BLaER1 (cell line): ENCODE results near the gene GP1BB.

Experiments used
- H3K27ac ChIP-seq: shearing (Covaris generic); formaldehyde crosslinking; 2 replicates; pipeline ENCODE4 v1.8.1; 2022
- H3K27me3 ChIP-seq: shearing (Covaris generic); formaldehyde crosslinking; 2 replicates; pipeline ENCODE4 v1.8.1; 2022
- H3K36me3 ChIP-seq: shearing (Covaris generic); formaldehyde crosslinking; 2 replicates; pipeline ENCODE4 v1.8.1; 2022
- H3K4me1 ChIP-seq: shearing (Covaris generic); formaldehyde crosslinking; 2 replicates; pipeline ENCODE4 v1.8.1; 2022
- H3K4me2 ChIP-seq: shearing (Covaris generic); formaldehyde crosslinking; 2 replicates; pipeline ENCODE4 v1.8.1; 2022
- H3K4me3 ChIP-seq: shearing (Covaris generic); formaldehyde crosslinking; 2 replicates; pipeline ENCODE4 v1.8.1; 2022
- H3K9ac ChIP-seq: shearing (Covaris generic); formaldehyde crosslinking; 2 replicates; pipeline ENCODE4 v1.8.1; 2022
- H3K9me3 ChIP-seq: shearing (Covaris generic); formaldehyde crosslinking; 2 replicates; pipeline ENCODE4 v1.8.1; 2022
- H4K20me1 ChIP-seq: shearing (Covaris generic); formaldehyde crosslinking; 2 replicates; pipeline ENCODE4 v1.8.1; 2022
- Cebpa-rat ChIP-seq: shearing (Covaris generic); IDR thresholded peaks from 2 replicates; pipeline ENCODE4 v1.8.1; 2022

Gene GP1BB

DNA sequence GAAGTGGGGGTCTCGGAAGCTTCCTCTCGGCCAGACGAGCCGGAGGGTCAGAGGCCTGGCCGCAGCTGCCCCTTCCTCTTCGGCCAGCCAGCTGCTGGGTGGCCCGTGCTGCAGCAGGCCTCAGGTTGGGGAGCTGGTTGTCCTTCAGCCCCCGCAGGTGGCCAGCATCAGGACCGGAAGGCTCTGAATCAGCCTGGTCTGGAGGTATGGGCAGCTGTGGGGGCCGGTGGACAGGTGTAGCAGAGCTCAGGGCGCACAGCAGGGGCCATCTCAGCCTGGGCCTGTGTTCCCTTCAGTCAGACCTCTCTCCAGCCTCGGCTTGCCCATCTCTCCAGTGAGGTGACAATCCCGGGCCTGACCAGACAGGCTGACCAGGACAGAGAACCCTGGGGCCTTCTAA, 23.4 kb downstream of the GP1BB start:
- TF ChIP-seq Cebpa-rat = no peak
- H3K27me3 ChIP-seq = peaks cover 28% of the 10 kb centered on the region
- no peak overlapping the region for H3K4me3 ChIP-seq
- H3K27ac ChIP-seq = no peak overlapping the region
- H3K9me3 ChIP-seq = no peaks in the 10 kb centered on the region
- H3K4me2 ChIP-seq = no peak overlapping the region
- H3K9ac ChIP-seq = no peak overlapping the region
- peaks cover 27% of the 10 kb centered on the region for H3K4me1 ChIP-seq
- H3K36me3 ChIP-seq = no peaks in the 10 kb centered on the region
- peaks cover 3% of the 10 kb centered on the region; the same call in 1 of the 2 replicates for H4K20me1 ChIP-seq

DNA sequence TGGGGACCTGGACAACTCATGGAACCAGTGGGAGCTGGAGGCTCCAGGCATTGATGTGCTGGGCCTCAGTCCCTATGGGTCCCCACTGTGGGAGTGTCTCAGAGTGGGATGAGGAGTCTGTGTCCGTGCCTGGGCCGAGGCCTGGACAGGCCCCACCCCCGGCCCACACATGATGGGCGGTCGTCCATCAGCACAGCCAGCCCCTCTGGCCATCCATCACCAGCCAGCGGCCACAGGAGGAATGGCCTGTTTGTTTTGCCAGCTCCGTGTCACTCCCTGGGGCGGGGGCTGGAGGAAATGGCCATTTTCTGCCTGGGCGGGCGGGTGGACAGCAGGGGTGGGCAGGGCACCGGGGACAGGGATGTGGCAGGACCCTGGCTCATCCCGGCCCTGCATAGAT, 24.2 kb downstream of the GP1BB start:
- Histone ChIP-seq H3K4me1 (peaks cover 25% of the 10 kb centered on the region), H3K4me2 (no peak overlapping the region), H4K20me1 (peaks cover 10% of the 10 kb centered on the region; the same call in 1 of the 2 replicates)

DNA sequence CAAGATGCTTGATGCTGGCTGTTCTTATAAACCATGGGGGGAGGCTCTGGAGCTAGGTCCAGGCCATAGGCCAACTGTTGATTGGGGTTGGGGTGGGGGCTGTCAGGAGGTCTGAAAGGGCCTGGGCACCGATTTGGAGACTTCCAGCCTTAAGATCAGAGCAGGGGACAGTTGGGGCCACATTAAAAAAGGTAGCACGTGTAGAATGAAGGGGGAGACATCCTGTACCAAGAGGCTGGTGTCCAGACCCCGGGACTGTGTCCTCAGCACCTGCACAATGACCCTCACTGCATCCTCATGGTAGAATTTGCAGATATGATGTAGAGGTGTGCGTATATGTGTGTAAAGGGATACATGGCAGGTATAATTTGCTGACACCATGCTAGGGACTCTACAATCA, 24.8 kb downstream of the GP1BB start:
- no peaks in the 10 kb centered on the region for H3K36me3 ChIP-seq
- H3K27me3 ChIP-seq = peaks cover 42% of the 10 kb centered on the region
- no peaks in the 10 kb centered on the region for H3K9me3 ChIP-seq
- peaks cover 21% of the 10 kb centered on the region for H3K4me1 ChIP-seq
- H3K4me2 ChIP-seq = no peak overlapping the region
- no peak overlapping the region for H3K27ac ChIP-seq
- no peak for TF ChIP-seq Cebpa-rat
- no peak overlapping the region for H3K4me3 ChIP-seq
- H3K9ac ChIP-seq = no peak overlapping the region
- H4K20me1 ChIP-seq = peaks cover 16% of the 10 kb centered on the region; the same call in 1 of the 2 replicates

More for the DNA sequence above, 24.2 kb downstream of the GP1BB start:
- Histone ChIP-seq H3K9me3 (no peaks in the 10 kb centered on the region), H3K9ac (no peak overlapping the region), H3K36me3 (no peaks in the 10 kb centered on the region), H3K4me3 (no peak overlapping the region), H3K27me3 (peaks cover 36% of the 10 kb centered on the region), H3K27ac (no peak overlapping the region)
- TF ChIP-seq Cebpa-rat = no peak

DNA sequence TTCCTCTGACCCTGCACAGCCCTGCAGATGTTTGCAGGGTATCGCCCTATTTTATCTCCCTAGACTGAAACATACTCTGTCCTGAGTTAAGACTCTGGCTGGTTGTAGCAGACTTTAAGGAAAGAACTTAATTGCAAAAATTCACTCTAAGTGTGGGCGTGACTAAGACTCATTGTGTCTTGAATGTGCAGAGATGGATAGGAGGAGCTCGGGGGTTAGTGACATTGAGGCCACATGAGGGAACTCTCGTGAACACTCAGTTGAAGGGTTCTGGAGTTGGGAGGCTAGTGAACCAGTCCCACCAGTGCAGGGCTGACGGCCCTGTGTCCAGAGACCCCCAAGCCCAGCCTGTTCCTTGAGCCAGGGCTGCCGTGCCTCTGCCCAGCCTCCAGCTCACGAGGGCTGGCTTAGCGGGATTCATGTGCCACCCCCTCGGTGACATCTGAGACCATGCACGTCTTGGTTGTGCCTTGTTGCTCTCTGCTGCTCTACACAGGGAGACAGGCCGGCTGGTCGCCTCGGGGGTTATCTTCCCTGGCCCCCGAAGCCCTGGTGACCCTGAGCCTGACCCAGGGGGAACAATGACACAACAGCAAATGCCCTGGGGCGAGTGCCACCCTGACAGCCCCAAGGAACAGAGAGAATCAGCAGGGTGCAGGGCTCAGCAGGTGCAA, 25.8 kb downstream of the GP1BB start:
- no peak overlapping the region for H3K4me2 ChIP-seq

DNA sequence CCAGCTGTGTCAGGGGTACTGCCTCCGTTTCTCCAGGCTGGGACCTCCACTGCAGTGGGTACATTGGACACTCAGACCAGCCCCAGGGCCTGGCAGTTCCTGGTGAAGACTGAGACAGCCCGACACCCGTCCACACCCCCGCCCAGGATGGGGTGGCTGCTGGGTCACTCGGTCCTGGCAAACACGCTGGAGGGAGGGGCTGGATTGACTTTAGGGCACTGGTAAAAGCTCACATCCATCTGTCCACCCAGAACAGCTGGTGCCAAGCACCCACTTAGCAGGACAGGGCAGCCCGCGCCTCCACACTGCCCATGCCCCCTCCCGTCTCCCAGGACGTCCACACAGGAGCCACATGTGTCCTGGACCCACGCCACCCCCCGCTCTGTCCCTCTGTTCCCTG, 26.5 kb downstream of the GP1BB start:
- H3K27ac ChIP-seq = no peak overlapping the region
- no peak overlapping the region for H3K4me3 ChIP-seq
- H4K20me1 ChIP-seq = peaks cover 33% of the 10 kb centered on the region; the same call in 1 of the 2 replicates
- peaks cover 21% of the 10 kb centered on the region for H3K4me1 ChIP-seq
- H3K9ac ChIP-seq = no peak overlapping the region
- H3K4me2 ChIP-seq = no peak overlapping the region
- no peak for TF ChIP-seq Cebpa-rat
- H3K9me3 ChIP-seq = no peaks in the 10 kb centered on the region
- peaks cover 59% of the 10 kb centered on the region for H3K27me3 ChIP-seq
- H3K36me3 ChIP-seq = no peaks in the 10 kb centered on the region

More for the DNA sequence above, 25.8 kb downstream of the GP1BB start:
- Histone ChIP-seq H4K20me1 (peaks cover 26% of the 10 kb centered on the region; the same call in 1 of the 2 replicates), H3K36me3 (no peaks in the 10 kb centered on the region), H3K4me1 (peaks cover 21% of the 10 kb centered on the region), H3K9me3 (no peaks in the 10 kb centered on the region), H3K4me3 (no peak overlapping the region), H3K9ac (no peak overlapping the region; the same call in 1 of the 2 replicates), H3K27ac (no peak overlapping the region), H3K27me3 (peaks cover 52% of the 10 kb centered on the region)
- no peak for TF ChIP-seq Cebpa-rat

DNA sequence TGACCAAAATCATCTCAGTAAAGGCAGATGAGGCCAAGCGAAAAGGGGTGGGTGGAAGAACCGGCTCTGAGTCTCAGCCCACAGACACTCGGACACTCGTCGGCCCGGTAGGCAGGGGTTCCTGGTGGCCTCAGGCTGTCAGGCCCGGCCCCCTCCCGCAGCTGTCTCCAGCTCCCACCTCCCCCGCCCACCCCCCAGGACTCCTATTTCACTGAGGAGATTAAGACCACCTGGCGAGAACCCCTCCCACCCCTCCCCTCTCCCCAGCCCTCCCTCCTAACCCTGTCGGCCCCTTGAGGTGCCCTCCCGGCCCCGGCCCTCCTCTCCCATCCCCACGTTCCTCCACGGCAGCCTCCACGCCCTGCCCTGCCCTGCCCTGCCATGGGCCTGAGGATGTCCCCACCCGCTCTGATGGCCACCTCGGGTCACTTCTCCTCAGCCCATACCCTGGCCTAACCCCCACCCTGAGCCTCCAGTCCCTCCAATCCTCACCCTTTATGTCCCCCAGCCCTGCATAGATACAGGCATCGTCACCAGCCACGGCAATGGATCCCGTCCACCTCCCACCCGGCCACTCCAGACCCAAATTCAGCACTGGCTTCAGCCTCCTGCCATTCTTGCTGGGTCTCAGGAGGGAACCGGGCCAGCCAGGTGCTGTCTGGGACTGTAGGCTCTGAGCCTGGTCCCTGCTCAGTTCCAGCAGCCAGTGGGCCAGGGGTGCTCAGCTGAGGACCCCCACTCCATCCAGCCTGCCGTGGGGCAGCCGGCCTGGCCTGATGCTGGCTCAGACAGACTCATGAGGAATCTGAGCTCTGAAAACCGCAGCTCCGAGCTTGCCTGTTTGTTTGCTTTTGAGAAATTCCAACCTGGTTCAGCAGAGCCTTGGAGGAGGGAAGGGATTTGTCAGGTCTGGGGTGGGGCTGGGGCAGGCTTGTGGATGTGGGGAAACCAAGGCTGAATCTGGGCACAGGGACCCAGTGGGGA, 27.5 kb downstream of the GP1BB start:
- Histone ChIP-seq H3K9ac (no peak overlapping the region), H3K36me3 (no peaks in the 10 kb centered on the region), H4K20me1 (peaks cover 41% of the 10 kb centered on the region; the same call in 1 of the 2 replicates), H3K4me2 (no peak overlapping the region), H3K4me1 (peaks cover 17% of the 10 kb centered on the region), H3K9me3 (no peaks in the 10 kb centered on the region), H3K27ac (no peak overlapping the region), H3K4me3 (no peak overlapping the region), H3K27me3 (peaks cover 68% of the 10 kb centered on the region)
- no peak for TF ChIP-seq Cebpa-rat

DNA sequence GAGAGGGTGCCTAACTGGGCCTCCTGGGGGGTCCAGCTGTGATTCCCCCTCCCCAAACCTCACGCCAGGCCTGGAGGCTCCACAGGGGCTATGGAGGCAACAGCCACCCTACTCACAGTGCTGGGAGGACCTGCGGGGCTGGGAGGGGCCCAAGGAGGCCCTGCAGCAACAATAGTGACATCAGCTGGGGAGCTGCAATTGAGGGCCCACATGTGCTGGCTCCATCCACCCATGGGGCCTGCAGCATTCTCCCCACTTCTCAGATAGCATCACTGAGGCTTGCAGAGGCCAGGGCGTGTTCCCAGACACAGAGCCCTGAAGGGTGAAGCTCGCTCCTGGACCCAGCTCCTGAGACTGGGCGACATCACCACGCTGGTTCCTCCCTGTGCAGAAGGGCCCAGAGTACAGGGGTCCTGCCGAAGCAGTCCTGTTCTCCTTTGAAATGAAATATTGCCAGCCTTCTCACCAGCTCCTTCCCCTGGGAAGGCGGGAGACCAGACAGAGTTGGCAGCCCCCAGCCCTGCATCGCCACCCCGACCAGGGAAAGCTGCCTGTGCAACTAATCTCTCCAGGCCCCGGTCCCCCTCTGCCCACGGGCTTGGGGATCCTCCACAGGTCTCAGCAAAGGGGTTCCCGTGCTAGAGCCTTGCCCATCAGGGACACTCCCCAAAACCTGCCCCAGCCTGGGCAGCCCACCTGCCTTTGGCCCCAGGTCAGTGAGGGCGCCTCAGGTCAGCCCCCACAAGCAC, 28.3 kb downstream of the GP1BB start:
- Histone ChIP-seq H3K9me3 (no peaks in the 10 kb centered on the region), H3K36me3 (no peaks in the 10 kb centered on the region), H4K20me1 (peaks cover 49% of the 10 kb centered on the region; the same call in 1 of the 2 replicates), H3K27me3 (peaks cover 77% of the 10 kb centered on the region), H3K4me3 (no peak overlapping the region), H3K9ac (no peak overlapping the region), H3K4me2 (no peak overlapping the region), H3K4me1 (peaks cover 17% of the 10 kb centered on the region), H3K27ac (no peak overlapping the region)
- no peak for TF ChIP-seq Cebpa-rat

DNA sequence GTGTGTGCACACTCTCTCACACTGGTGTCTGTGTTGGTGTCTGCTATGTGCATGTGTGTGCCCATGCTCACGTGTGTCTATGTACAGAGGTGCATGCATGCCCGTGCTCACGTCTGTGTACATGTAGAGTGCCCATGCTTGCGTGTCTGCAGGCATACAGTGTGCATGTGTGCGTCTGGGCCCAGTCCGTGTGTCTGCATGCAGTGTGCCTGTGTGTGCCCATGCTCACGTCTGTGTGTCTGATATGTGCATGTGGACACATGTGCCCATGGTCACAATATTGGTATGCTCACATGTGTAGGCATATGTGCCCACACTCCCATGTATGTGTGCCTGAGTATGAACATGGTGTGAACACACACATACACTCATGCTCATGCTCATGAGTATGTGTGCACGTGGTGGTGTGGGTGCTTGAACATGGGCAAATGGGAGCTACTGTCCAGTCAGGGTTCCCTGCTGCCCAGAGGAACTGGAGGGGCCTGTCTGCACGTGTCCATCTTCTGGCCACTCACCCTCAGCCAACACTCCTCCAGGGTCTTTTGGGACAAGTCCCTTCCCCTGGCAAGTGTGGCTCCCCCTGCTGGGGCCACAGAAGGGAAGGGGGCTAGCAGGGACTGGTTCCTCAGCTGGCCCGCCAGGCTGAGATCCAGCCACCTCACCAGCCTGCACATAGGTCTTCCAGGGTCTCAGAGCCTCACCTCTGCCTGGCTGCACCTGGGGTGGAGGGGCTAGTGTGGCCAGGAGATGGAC, 29.9 kb downstream of the GP1BB start:
- Histone ChIP-seq H4K20me1 (peaks cover 64% of the 10 kb centered on the region), H3K4me2 (no peak overlapping the region), H3K4me3 (no peak overlapping the region), H3K27me3 (peaks cover 93% of the 10 kb centered on the region), H3K27ac (no peak overlapping the region), H3K9me3 (no peaks in the 10 kb centered on the region), H3K9ac (no peak overlapping the region), H3K36me3 (no peaks in the 10 kb centered on the region), H3K4me1 (peaks cover 26% of the 10 kb centered on the region)
- no peak for TF ChIP-seq Cebpa-rat
